NOMO-1 treated with DMSO at 0.1 percent for 48 hours (cell line): ENCODE results near the gene CLDN3.
"Not testable (repeated sequence)": the region's sequence is repeated elsewhere in the genome, so short reads cannot be mapped to it uniquely, and the experiment has no call there.

Experiments
- DNase-seq: peaks from one replicate; lab custom pipeline; 2025; ENCODE audit not compliant: unreplicated experiment; lab: John Stamatoyannopoulos, UW

Gene CLDN3

GRCh38 chr7:73738220-73738611 is 31.9 kb downstream of the CLDN3 start:
- peak; percentile 84 for DNase-seq

- DNase-seq, result no peak
These were observed 32.4 kb downstream of the CLDN3 start for GRCh38 chr7:73737491-73738219.

- no peak for DNase-seq
These were observed 33.2 kb downstream of the CLDN3 start for GRCh38 chr7:73736885-73737284.

GRCh38 chr7:73735528-73735905 is 34.6 kb downstream of the CLDN3 start:
- no peak for DNase-seq

GRCh38 chr7:73734619-73735527 is 35.2 kb downstream of the CLDN3 start:
- DNase-seq, result peak; percentile 99

- no peak for DNase-seq
These were observed 37.7 kb downstream of the CLDN3 start for GRCh38 chr7:73732397-73732796.

- no peak for DNase-seq
These were observed 39.6 kb downstream of the CLDN3 start for GRCh38 chr7:73730485-73730884.

GRCh38 chr7:73728551-73728950 is 41.5 kb downstream of the CLDN3 start:
- no peak for DNase-seq

GRCh38 chr7:73727952-73728351 is 42.1 kb downstream of the CLDN3 start:
- DNase-seq, result no peak

GRCh38 chr7:73726083-73726466 is 44.0 kb downstream of the CLDN3 start:
- no peak for DNase-seq

GRCh38 chr7:73723813-73724212 is 46.3 kb downstream of the CLDN3 start:
- no peak for DNase-seq

- DNase-seq, result no peak
These were observed 47.3 kb downstream of the CLDN3 start for GRCh38 chr7:73722785-73723184.

GRCh38 chr7:73722182-73722581 is 47.9 kb downstream of the CLDN3 start:
- DNase-seq, result peak; percentile 49

- DNase-seq, result no peak
These were observed 48.7 kb downstream of the CLDN3 start for GRCh38 chr7:73721377-73721817.

GRCh38 chr7:73720443-73720842 is 49.6 kb downstream of the CLDN3 start:
- not testable (repeated sequence) for DNase-seq

- no peak for DNase-seq
These were observed 50.3 kb downstream of the CLDN3 start for GRCh38 chr7:73719806-73720169.
